ENCODE measurements around the gene SPATA45.
"Not testable (repeated sequence)": the region's sequence is repeated elsewhere in the genome, so short reads cannot be mapped to it uniquely, and the experiment has no call there.

SPATA45 gene

DNA sequence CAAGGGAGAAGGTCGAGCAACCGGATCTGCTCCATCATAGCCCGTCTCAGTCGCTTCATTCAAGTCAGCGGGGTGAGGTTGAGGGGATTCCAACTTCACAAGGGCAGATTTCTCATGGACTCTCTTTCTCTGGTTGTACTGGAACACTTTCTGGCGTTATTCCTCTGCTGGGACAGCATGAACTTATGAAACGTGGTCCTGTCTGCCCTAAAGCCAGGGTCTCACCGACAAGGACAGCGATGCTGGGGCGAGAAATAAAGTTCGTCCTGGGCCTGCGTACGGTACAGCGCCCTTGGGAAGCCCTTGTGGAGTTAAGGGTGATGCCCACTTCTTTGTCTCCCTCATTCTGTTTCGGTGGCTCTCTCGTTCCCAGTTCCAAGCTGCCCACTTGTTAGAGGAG is 9.3 kb upstream of the SPATA45 start:
- H3K9me2 ChIP-seq (replicated peaks; ENCODE audit: insufficient read depth, low read length): no peaks in the 10 kb centered on the region
- peak overlapping the region; percentile 63 for H3K4me2 ChIP-seq (ENCODE audit: low read depth, low read length, poor library complexity, severe bottlenecking)
- no peaks in the 10 kb centered on the region for H4K20me1 ChIP-seq (ENCODE audit: low read depth, low read length)
- H3K36me3 ChIP-seq (ENCODE audit: low read length): no peaks in the 10 kb centered on the region
- H3K4me3 ChIP-seq (ENCODE audit: insufficient read depth, low read length, poor library complexity, severe bottlenecking): peak overlapping the region; percentile 77
- H3K27ac ChIP-seq (ENCODE audit: low read depth, low read length): no peak overlapping the region
- no peak for TF ChIP-seq EZH2phosphoT487 (conservative IDR thresholded peaks at IDR 0.05; ENCODE audit: low read length)
- TF ChIP-seq, protein P1, sequence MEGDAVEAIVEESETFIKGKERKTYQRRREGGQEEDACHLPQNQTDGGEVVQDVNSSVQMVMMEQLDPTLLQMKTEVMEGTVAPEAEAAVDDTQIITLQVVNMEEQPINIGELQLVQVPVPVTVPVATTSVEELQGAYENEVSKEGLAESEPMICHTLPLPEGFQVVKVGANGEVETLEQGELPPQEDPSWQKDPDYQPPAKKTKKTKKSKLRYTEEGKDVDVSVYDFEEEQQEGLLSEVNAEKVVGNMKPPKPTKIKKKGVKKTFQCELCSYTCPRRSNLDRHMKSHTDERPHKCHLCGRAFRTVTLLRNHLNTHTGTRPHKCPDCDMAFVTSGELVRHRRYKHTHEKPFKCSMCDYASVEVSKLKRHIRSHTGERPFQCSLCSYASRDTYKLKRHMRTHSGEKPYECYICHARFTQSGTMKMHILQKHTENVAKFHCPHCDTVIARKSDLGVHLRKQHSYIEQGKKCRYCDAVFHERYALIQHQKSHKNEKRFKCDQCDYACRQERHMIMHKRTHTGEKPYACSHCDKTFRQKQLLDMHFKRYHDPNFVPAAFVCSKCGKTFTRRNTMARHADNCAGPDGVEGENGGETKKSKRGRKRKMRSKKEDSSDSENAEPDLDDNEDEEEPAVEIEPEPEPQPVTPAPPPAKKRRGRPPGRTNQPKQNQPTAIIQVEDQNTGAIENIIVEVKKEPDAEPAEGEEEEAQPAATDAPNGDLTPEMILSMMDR (IDR thresholded peaks at IDR 0.05; ENCODE audit: insufficient read depth, low read length, poor library complexity, severe bottlenecking): no peak
- H3K9me3 ChIP-seq (ENCODE audit: insufficient read depth, low read length): no peaks in the 10 kb centered on the region
- peak overlapping the region; percentile 87 for H3K9ac ChIP-seq (ENCODE audit: low read length)
- no peak overlapping the region for H2AFZ ChIP-seq (ENCODE audit: low read depth, low read length, severe bottlenecking)
- H3F3A ChIP-seq (ENCODE audit: insufficient read depth): peaks cover 4% of the 10 kb centered on the region; the same call in 1 of the 2 replicates
- H3K27me3 ChIP-seq (ENCODE audit: low read length): no peaks in the 10 kb centered on the region
- H3K79me2 ChIP-seq (ENCODE audit: insufficient read depth, low read length): peaks cover 50% of the 10 kb centered on the region

DNA sequence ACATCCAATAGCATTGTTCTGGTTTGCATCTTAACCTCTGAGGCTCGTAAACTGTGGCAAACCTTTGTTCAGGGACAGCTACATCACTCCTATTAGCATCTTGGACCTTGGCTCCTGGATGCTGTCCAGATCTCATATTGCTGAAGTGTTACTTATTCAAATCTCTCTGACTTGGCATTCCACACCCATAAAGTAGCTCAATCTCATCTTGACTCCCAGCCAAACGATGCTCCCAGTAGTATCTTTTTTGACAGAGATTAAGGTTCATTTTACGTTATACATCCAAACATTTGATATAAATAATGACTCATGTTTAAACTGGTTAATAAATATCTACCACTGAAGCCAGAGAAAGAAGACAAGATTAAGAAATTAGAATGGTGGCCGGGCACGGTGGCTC is 6.2 kb upstream of the SPATA45 start:
- TF ChIP-seq, protein P1 (IDR thresholded peaks at IDR 0.05; ENCODE audit: insufficient read depth, low read length, poor library complexity, severe bottlenecking): no peak
- no peak for TF ChIP-seq EZH2phosphoT487 (conservative IDR thresholded peaks at IDR 0.05; ENCODE audit: low read length)
- H3K27ac ChIP-seq (ENCODE audit: low read depth, low read length): no peak overlapping the region
- no peaks in the 10 kb centered on the region for H3K36me3 ChIP-seq (ENCODE audit: low read length)
- no peak overlapping the region for H2AFZ ChIP-seq (ENCODE audit: low read depth, low read length, severe bottlenecking)
- no peak overlapping the region for H3K4me2 ChIP-seq (ENCODE audit: low read depth, low read length, poor library complexity, severe bottlenecking)
- no peak overlapping the region for H3K9ac ChIP-seq (ENCODE audit: low read length)
- no peaks in the 10 kb centered on the region for H3K9me2 ChIP-seq (replicated peaks; ENCODE audit: insufficient read depth, low read length)
- H3K9me3 ChIP-seq (ENCODE audit: insufficient read depth, low read length): no peaks in the 10 kb centered on the region
- H3K4me3 ChIP-seq (ENCODE audit: insufficient read depth, low read length, poor library complexity, severe bottlenecking): no peak overlapping the region
- no peaks in the 10 kb centered on the region for H4K20me1 ChIP-seq (ENCODE audit: low read depth, low read length)
- no peaks in the 10 kb centered on the region for H3F3A ChIP-seq (ENCODE audit: insufficient read depth)
- peaks cover 20% of the 10 kb centered on the region for H3K79me2 ChIP-seq (ENCODE audit: insufficient read depth, low read length)
- H3K27me3 ChIP-seq (ENCODE audit: low read length): no peaks in the 10 kb centered on the region

DNA sequence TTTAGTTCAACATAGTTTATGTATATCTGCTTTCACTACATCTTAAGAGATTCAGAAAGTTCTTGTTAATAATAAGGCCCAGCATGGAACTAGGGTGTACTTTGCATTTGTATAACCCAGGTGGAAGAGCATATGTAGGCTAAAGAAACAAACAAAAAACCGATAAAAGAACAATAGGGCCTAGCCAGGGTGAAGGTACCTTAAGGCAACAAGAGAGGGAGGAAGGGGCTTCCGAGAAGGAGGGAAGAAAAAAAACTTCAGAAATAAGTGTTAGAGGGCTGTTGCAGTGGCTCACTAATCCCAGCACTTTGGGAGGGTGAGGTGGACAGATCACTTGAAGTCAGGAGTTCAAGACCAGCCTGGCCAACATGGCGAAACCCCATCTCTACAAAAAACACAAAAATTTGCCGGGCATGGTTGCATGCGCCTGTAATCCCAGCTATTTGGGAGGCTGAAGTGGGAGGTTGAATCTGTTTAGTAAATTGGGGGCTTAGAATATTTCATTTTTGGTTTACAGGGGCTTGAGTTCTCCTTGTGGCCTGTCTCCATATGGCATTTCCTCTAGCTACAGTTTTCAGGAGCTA is 4.7 kb upstream of the SPATA45 start:
- no peaks in the 10 kb centered on the region for H4K20me1 ChIP-seq (ENCODE audit: low read depth, low read length)
- no peaks in the 10 kb centered on the region for H3K36me3 ChIP-seq (ENCODE audit: low read length)
- no peak for TF ChIP-seq EZH2phosphoT487 (conservative IDR thresholded peaks at IDR 0.05; ENCODE audit: low read length)
- TF ChIP-seq, protein P1 (IDR thresholded peaks at IDR 0.05; ENCODE audit: insufficient read depth, low read length, poor library complexity, severe bottlenecking): no peak
- H3K27ac ChIP-seq (ENCODE audit: low read depth, low read length): no peak overlapping the region
- H2AFZ ChIP-seq (ENCODE audit: low read depth, low read length, severe bottlenecking): no peak overlapping the region
- no peaks in the 10 kb centered on the region for H3F3A ChIP-seq (ENCODE audit: insufficient read depth)
- H3K4me2 ChIP-seq (ENCODE audit: low read depth, low read length, poor library complexity, severe bottlenecking): no peak overlapping the region
- no peaks in the 10 kb centered on the region for H3K27me3 ChIP-seq (ENCODE audit: low read length)
- no peak overlapping the region for H3K9ac ChIP-seq (ENCODE audit: low read length)
- H3K4me3 ChIP-seq (ENCODE audit: insufficient read depth, low read length, poor library complexity, severe bottlenecking): no peak overlapping the region
- no peaks in the 10 kb centered on the region for H3K9me3 ChIP-seq (ENCODE audit: insufficient read depth, low read length)
- no peaks in the 10 kb centered on the region for H3K9me2 ChIP-seq (replicated peaks; ENCODE audit: insufficient read depth, low read length)
- peaks cover 9% of the 10 kb centered on the region for H3K79me2 ChIP-seq (ENCODE audit: insufficient read depth, low read length)

DNA sequence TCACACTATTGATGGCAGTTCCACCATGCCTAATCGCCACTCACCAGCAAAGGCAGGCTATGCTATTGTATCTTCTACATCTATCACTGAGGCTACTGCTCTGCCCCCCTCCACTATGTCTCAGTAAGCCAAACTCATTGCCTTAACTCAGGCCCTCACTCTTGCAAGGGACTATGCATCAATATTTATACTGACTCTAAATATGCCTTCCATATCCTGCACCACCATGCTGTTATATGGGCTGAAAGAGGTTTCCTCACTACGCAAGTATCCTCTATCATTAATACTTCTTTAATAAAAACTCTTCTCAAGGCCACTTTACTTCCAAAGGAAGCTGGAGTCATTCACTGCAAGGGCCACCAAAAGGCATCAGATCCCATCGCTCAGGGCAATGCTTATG is 2.9 kb downstream of the SPATA45 start:
- H3K9ac ChIP-seq (ENCODE audit: low read length); H3K36me3 ChIP-seq (ENCODE audit: low read length); H3K27me3 ChIP-seq (ENCODE audit: low read length); H3K9me2 ChIP-seq (replicated peaks; ENCODE audit: insufficient read depth, low read length); H4K20me1 ChIP-seq (ENCODE audit: low read depth, low read length); H3K4me3 ChIP-seq (ENCODE audit: insufficient read depth, low read length, poor library complexity, severe bottlenecking); H2AFZ ChIP-seq (ENCODE audit: low read depth, low read length, severe bottlenecking); H3K4me2 ChIP-seq (ENCODE audit: low read depth, low read length, poor library complexity, severe bottlenecking); H3K27ac ChIP-seq (ENCODE audit: low read depth, low read length); H3F3A ChIP-seq (ENCODE audit: insufficient read depth); H3K9me3 ChIP-seq (ENCODE audit: insufficient read depth, low read length); H3K79me2 ChIP-seq (ENCODE audit: insufficient read depth, low read length): not testable (repeated sequence)
